ENCODE data around the gene SLC45A1.

- TF ChIP-seq, protein P1, sequence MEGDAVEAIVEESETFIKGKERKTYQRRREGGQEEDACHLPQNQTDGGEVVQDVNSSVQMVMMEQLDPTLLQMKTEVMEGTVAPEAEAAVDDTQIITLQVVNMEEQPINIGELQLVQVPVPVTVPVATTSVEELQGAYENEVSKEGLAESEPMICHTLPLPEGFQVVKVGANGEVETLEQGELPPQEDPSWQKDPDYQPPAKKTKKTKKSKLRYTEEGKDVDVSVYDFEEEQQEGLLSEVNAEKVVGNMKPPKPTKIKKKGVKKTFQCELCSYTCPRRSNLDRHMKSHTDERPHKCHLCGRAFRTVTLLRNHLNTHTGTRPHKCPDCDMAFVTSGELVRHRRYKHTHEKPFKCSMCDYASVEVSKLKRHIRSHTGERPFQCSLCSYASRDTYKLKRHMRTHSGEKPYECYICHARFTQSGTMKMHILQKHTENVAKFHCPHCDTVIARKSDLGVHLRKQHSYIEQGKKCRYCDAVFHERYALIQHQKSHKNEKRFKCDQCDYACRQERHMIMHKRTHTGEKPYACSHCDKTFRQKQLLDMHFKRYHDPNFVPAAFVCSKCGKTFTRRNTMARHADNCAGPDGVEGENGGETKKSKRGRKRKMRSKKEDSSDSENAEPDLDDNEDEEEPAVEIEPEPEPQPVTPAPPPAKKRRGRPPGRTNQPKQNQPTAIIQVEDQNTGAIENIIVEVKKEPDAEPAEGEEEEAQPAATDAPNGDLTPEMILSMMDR (IDR thresholded peaks at IDR 0.05; ENCODE audit: poor library complexity): no peak
- no peak for TF ChIP-seq EZH2 (IDR thresholded peaks at IDR 0.05; ENCODE audit: borderline replicate concordance)
Measured at GRCh38 chr1:8299963-8300362, 18.0 kb upstream of the SLC45A1 start.
